Measurements from ENCODE around the gene RPL10. TPM values are rescaled to one million over a fixed set of nuclear protein-coding genes. Genes with fewer than 3 reads are reported as not detected.

Gene RPL10
- 1,913 and 5,394 TPM in 2 replicates for total RNA-seq

GRCh38 chrX:154397888-154398667, at the start of gene RPL10:
RPL10 (plus strand) TSS chrX:154398377; CDS start chrX:154398520, 143 bp downstream.

GRCh38 chrX:154374313-154375155, 23.6 kb upstream of the RPL10 start, which contains the start of gene FLNA:
FLNA (minus strand) TSS chrX:154374634; CDS start chrX:154371245, 3,389 bp downstream.

GRCh38 chrX:154378799-154379568, 19.2 kb upstream of the RPL10 start, which contains the start of gene EMD:
EMD (plus strand) TSS chrX:154379295; CDS start chrX:154379485, 190 bp downstream.

GRCh38 chrX:154409222-154409871, 11.2 kb downstream of the RPL10 start, which contains the start of gene DNASE1L1:
DNASE1L1 (minus strand) TSS chrX:154409254; CDS start chrX:154405568, 3,686 bp downstream.

GRCh38 chrX:154428176-154429171, 30.3 kb downstream of the RPL10 start, which contains the start of gene ATP6AP1:
ATP6AP1 (plus strand) TSS chrX:154428677; CDS start chrX:154428693, 16 bp downstream.

GRCh38 chrX:154436983-154437752, 39.0 kb downstream of the RPL10 start, which contains the start of gene GDI1:
GDI1 (plus strand) TSS chrX:154437154; CDS start chrX:154437255, 101 bp downstream.

GRCh38 chrX:154443992-154444754, 46.0 kb downstream of the RPL10 start, which contains the start of gene FAM50A:
FAM50A (plus strand) TSS chrX:154444141; CDS start chrX:154444236, 95 bp downstream.

Other genes starting within 250 kb of the RPL10 start
- gene OPN1MW, start 215.8 kb upstream of the RPL10 start, total RNA-seq = not detected in 2 replicates
- gene OPN1MW2, start 178.6 kb upstream of the RPL10 start, total RNA-seq = not detected in 2 replicates
- gene OPN1MW3, start 140.8 kb upstream of the RPL10 start, total RNA-seq = not detected in 2 replicates
- 0.17 TPM in 1 of 2 replicates, not detected in the other for gene TEX28, start 103.3 kb upstream of the RPL10 start, total RNA-seq
- not detected in 2 replicates for gene TKTL1, start 102.6 kb upstream of the RPL10 start, total RNA-seq
- gene FLNA, start 23.7 kb upstream of the RPL10 start, total RNA-seq = 1,846 and 2,620 TPM in 2 replicates
- 25.6 and 29.4 TPM in 2 replicates for gene EMD, start 19.1 kb upstream of the RPL10 start, total RNA-seq
- 60.4 and 78.9 TPM in 2 replicates for gene DNASE1L1, start 10.9 kb downstream of the RPL10 start, total RNA-seq
- gene TAFAZZIN, start 13.2 kb downstream of the RPL10 start, total RNA-seq = 17.7 and 23.0 TPM in 2 replicates
- 68.9 and 89.0 TPM in 2 replicates for gene ATP6AP1, start 30.3 kb downstream of the RPL10 start, total RNA-seq
- 63.3 and 141 TPM in 2 replicates for gene GDI1, start 38.8 kb downstream of the RPL10 start, total RNA-seq
- gene FAM50A, start 45.8 kb downstream of the RPL10 start, total RNA-seq = 73.3 and 85.2 TPM in 2 replicates
- 24.0 and 31.8 TPM in 2 replicates for gene PLXNA3, start 59.9 kb downstream of the RPL10 start, total RNA-seq
- 22.3 and 23.5 TPM in 2 replicates for gene LAGE3, start 80.9 kb downstream of the RPL10 start, total RNA-seq
- 39.0 and 75.4 TPM in 2 replicates for gene UBL4A, start 88.2 kb downstream of the RPL10 start, total RNA-seq
- 21.1 and 33.6 TPM in 2 replicates for gene SLC10A3, start 92.3 kb downstream of the RPL10 start, total RNA-seq
- gene FAM3A, start 117.9 kb downstream of the RPL10 start, total RNA-seq = 38.3 and 43.5 TPM in 2 replicates
- gene G6PD, start 148.5 kb downstream of the RPL10 start, total RNA-seq = 141 and 233 TPM in 2 replicates
- gene IKBKG, start 149.2 kb downstream of the RPL10 start, total RNA-seq = 26.5 and 28.6 TPM in 2 replicates
- gene CTAG1A, start 186.8 kb downstream of the RPL10 start, total RNA-seq = not detected in 2 replicates
- gene CTAG1B, start 220.9 kb downstream of the RPL10 start, total RNA-seq = not detected in 2 replicates